Measurements from ENCODE around the gene COX7A2L.
A peak's percentile ranks its signal among the peaks of the same experiment; 100 is the strongest.

COX7A2L gene

GRCh38 chr2:42317486-42317885, 43.5 kb downstream of the COX7A2L start:
- Histone ChIP-seq H3K9me3 (no peaks in the 10 kb centered on the region), H3K4me3 (ENCODE audit: low read depth in 1 of 2, low read length in 1 of 2) (no peak overlapping the region), H3K27me3 (no peaks in the 10 kb centered on the region), H3K36me3 (peaks cover 54% of the 10 kb centered on the region), H3K4me1 (ENCODE audit: control insufficient read depth in 1 of 2, insufficient read depth in 1 of 2, low read depth in 1 of 2, low read length in 1 of 2) (peaks cover 42 to 43% of the 10 kb centered on the region in 2 experiments), H3K27ac (peak overlapping the region; percentile 72)
- no peak for TF ChIP-seq CTCF (IDR thresholded peaks at IDR 0.05)

GRCh38 chr2:42316910-42317309, 44.1 kb downstream of the COX7A2L start:
- no peak for TF ChIP-seq CTCF (IDR thresholded peaks at IDR 0.05)
- Histone ChIP-seq H3K9me3 (no peaks in the 10 kb centered on the region), H3K27ac (peak overlapping the region; percentile 72), H3K27me3 (no peaks in the 10 kb centered on the region), H3K4me1 (ENCODE audit: control insufficient read depth in 1 of 2, insufficient read depth in 1 of 2, low read depth in 1 of 2, low read length in 1 of 2) (peaks cover 42 to 43% of the 10 kb centered on the region in 2 experiments), H3K36me3 (peaks cover 49% of the 10 kb centered on the region), H3K4me3 (ENCODE audit: low read depth in 1 of 2, low read length in 1 of 2) (no peak overlapping the region)

GRCh38 chr2:42315844-42316470, 45.1 kb downstream of the COX7A2L start:
- Histone ChIP-seq H3K27me3 (no peaks in the 10 kb centered on the region), H3K4me1 (ENCODE audit: control insufficient read depth in 1 of 2, insufficient read depth in 1 of 2, low read depth in 1 of 2, low read length in 1 of 2) (peaks cover 42 to 43% of the 10 kb centered on the region in 2 experiments), H3K9me3 (no peaks in the 10 kb centered on the region), H3K27ac (peak overlapping the region; percentile 72), H3K4me3 (ENCODE audit: low read depth in 1 of 2, low read length in 1 of 2) (no peak overlapping the region), H3K36me3 (peaks cover 45% of the 10 kb centered on the region)
- TF ChIP-seq CTCF (IDR thresholded peaks at IDR 0.05) = no peak

GRCh38 chr2:42314892-42315468, 46.0 kb downstream of the COX7A2L start:
- peaks cover 36% of the 10 kb centered on the region for H3K36me3 ChIP-seq
- H3K4me3 ChIP-seq (ENCODE audit: low read depth in 1 of 2, low read length in 1 of 2) = no peak overlapping the region
- no peaks in the 10 kb centered on the region for H3K9me3 ChIP-seq
- no peak for TF ChIP-seq CTCF (IDR thresholded peaks at IDR 0.05)
- H3K27ac ChIP-seq = peak overlapping the region; percentile 72
- H3K27me3 ChIP-seq = no peaks in the 10 kb centered on the region
- peaks cover 42 to 43% of the 10 kb centered on the region in 2 experiments for H3K4me1 ChIP-seq (ENCODE audit: control insufficient read depth in 1 of 2, insufficient read depth in 1 of 2, low read depth in 1 of 2, low read length in 1 of 2)

GRCh38 chr2:42312106-42312505, 48.9 kb downstream of the COX7A2L start:
- H3K4me1 ChIP-seq (ENCODE audit: control insufficient read depth in 1 of 2, insufficient read depth in 1 of 2, low read depth in 1 of 2, low read length in 1 of 2) = peaks cover 29 to 30% of the 10 kb centered on the region in 2 experiments
- no peak overlapping the region for H3K4me3 ChIP-seq (ENCODE audit: low read depth in 1 of 2, low read length in 1 of 2)
- no peak overlapping the region for H3K27ac ChIP-seq
- no peaks in the 10 kb centered on the region for H3K9me3 ChIP-seq
- TF ChIP-seq CTCF (IDR thresholded peaks at IDR 0.05) = no peak
- peaks cover 32% of the 10 kb centered on the region for H3K36me3 ChIP-seq
- no peaks in the 10 kb centered on the region for H3K27me3 ChIP-seq
